Measurements from ENCODE around the gene GTF3A. TPM values are rescaled to one million over a fixed set of nuclear protein-coding genes. Genes with fewer than 3 reads are reported as not detected.
"Not testable (repeated sequence)": the region's sequence is repeated elsewhere in the genome, so short reads cannot be mapped to it uniquely, and the experiment has no call there.

GTF3A gene
- total RNA-seq, 1 donor from 2014 or later, result 68.0 TPM

DNA sequence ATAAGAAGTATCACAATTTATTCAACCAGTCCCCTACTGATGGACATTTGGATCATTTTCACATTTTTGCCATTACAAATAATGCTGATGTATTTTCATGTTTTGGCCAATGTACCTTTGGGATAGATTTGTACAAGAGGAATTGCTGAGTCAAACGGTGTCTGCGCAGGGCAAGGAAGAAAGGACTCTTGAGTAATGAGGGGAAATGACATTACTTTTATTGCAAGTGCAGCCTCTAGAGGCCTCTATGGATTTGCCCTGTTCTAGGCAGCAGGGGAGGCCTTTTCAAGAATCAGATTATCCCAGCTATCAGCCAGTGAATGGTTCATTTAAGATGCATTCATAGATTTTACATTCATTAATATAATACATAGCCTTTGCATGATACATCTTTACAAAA is 32.9 kb upstream of the GTF3A start:
- no peak for DNase-seq (ENCODE audit: extremely low spot score, unreplicated experiment)
- H3K27ac Mint-ChIP-seq, result no peak overlapping the region
- H3K9me3 Mint-ChIP-seq, result no peaks in the 10 kb centered on the region
- peaks cover 21% of the 10 kb centered on the region for H3K27me3 Mint-ChIP-seq
- no peaks in the 10 kb centered on the region for H3K36me3 Mint-ChIP-seq
- H3K4me3 Mint-ChIP-seq, result no peak overlapping the region
- TF ChIP-seq, protein P1, sequence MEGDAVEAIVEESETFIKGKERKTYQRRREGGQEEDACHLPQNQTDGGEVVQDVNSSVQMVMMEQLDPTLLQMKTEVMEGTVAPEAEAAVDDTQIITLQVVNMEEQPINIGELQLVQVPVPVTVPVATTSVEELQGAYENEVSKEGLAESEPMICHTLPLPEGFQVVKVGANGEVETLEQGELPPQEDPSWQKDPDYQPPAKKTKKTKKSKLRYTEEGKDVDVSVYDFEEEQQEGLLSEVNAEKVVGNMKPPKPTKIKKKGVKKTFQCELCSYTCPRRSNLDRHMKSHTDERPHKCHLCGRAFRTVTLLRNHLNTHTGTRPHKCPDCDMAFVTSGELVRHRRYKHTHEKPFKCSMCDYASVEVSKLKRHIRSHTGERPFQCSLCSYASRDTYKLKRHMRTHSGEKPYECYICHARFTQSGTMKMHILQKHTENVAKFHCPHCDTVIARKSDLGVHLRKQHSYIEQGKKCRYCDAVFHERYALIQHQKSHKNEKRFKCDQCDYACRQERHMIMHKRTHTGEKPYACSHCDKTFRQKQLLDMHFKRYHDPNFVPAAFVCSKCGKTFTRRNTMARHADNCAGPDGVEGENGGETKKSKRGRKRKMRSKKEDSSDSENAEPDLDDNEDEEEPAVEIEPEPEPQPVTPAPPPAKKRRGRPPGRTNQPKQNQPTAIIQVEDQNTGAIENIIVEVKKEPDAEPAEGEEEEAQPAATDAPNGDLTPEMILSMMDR (conservative IDR thresholded peaks at IDR 0.05), result no peak
- no peaks in the 10 kb centered on the region for H3K4me1 Mint-ChIP-seq (ENCODE audit: unreplicated experiment)

DNA sequence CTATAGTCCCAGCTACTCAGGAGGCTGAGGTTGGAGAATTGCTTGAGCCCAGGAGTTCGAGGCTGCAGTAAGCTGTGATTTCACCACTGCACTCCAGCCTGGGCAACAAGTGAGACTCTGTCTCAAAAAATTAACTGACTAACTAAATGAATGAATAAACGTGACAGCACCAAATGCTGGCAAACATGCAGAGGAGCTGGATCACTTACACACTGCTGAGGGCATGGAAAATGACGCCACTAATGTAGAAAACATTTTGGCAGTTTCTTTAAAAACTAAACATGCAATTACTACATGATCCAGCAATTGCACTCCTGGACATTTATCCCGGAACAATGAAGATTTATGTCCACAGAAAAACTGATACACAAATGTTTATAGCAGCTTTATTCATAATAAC is 31.3 kb upstream of the GTF3A start:
- TF ChIP-seq, protein P1 (conservative IDR thresholded peaks at IDR 0.05), result no peak
- no peaks in the 10 kb centered on the region for H3K36me3 Mint-ChIP-seq
- no peak overlapping the region for H3K27ac Mint-ChIP-seq
- DNase-seq (ENCODE audit: extremely low spot score, unreplicated experiment), result no peak
- H3K9me3 Mint-ChIP-seq, result no peaks in the 10 kb centered on the region
- H3K4me3 Mint-ChIP-seq, result no peak overlapping the region
- peaks cover 20% of the 10 kb centered on the region for H3K27me3 Mint-ChIP-seq
- no peaks in the 10 kb centered on the region for H3K4me1 Mint-ChIP-seq (ENCODE audit: unreplicated experiment)

DNA sequence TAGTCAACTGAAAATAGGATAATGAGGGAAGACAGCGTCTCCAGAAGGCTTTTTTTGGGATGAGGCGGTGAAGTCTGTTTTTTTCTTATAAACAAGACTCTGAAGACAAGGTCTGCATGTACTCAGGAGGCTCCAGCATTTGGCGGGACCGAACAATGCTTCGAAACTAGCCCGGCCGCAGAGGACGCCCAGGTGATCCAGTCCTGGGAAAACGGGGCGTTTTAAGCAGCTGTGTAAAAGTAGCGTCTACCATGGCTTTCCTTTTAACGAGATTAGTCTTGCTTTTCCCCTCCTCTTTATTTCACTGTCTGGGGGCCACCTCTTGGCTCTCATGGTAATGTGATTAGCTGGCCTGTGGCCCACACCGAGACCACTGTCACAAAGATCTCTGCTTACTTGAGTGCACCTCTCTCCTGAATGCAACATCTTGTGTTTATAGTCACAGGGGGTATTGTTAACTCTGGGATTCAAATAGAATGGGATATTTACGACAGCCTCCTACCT is 29.4 kb upstream of the GTF3A start:
- Mint-ChIP-seq H3K4me1 (ENCODE audit: unreplicated experiment) (no peaks in the 10 kb centered on the region), H3K27me3 (peaks cover 17% of the 10 kb centered on the region), H3K36me3 (no peaks in the 10 kb centered on the region), H3K4me3 (no peak overlapping the region), H3K27ac (no peak overlapping the region), H3K9me3 (no peaks in the 10 kb centered on the region)
- no peak for DNase-seq (ENCODE audit: extremely low spot score, unreplicated experiment)
- TF ChIP-seq, protein P1 (conservative IDR thresholded peaks at IDR 0.05), result no peak

DNA sequence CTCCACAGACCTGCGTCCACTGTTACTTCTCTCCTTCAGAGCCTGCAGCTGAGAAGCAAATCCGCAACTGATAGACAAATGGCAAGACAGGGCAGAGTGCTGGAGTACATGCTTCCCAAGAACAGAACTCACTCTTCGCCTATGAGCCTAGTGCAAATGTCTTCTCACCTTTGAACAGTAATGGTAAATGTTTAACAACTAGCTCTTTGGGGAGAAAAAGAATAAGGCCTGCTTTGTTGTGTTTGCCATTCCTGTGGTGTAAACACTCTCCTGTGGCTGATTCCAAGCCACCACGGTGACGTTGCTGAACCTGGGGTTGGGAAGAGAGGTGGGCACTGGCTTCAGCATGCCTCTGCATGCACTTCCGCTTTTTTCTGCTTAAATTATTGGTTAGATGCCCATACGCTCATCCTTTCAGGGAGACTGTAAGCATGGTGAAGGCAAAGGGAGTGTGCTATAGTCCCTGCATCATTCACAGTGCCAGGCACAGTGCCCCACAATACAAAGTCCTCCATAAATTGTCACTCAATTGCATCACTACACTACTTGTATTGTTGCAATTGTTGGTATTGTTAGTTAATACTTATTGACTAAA is 28.1 kb upstream of the GTF3A start:
- Mint-ChIP-seq H3K27ac (no peak overlapping the region), H3K9me3 (no peaks in the 10 kb centered on the region), H3K36me3 (no peaks in the 10 kb centered on the region), H3K4me3 (no peak overlapping the region), H3K27me3 (peaks cover 17% of the 10 kb centered on the region), H3K4me1 (ENCODE audit: unreplicated experiment) (no peaks in the 10 kb centered on the region)
- DNase-seq (ENCODE audit: extremely low spot score, unreplicated experiment), result no peak
- TF ChIP-seq, protein P1 (conservative IDR thresholded peaks at IDR 0.05), result no peak

DNA sequence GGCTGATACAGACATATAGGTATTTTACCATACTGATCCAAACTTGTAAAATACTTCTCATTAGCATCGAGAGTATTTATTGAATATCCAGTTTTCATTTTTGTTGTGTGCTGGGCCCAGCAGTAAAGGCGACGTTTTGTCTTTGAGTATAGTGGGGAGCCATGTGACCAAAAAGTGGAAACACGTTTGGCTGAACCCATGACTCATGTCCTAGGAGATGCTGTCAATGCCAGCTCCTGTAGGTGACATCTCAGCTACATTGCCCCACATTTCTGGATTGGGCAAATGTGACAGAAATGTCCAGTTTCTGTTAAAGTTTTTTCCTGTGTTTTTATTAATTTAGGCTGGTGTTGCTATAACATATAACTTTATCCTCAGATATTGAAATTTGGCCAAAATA is 26.1 kb upstream of the GTF3A start:
- Mint-ChIP-seq H3K4me3 (no peak overlapping the region), H3K27ac (no peak overlapping the region), H3K4me1 (ENCODE audit: unreplicated experiment) (peaks cover 6% of the 10 kb centered on the region), H3K27me3 (peaks cover 10% of the 10 kb centered on the region), H3K36me3 (no peaks in the 10 kb centered on the region), H3K9me3 (no peaks in the 10 kb centered on the region)
- DNase-seq (ENCODE audit: extremely low spot score, unreplicated experiment), result no peak
- TF ChIP-seq, protein P1 (conservative IDR thresholded peaks at IDR 0.05), result no peak

DNA sequence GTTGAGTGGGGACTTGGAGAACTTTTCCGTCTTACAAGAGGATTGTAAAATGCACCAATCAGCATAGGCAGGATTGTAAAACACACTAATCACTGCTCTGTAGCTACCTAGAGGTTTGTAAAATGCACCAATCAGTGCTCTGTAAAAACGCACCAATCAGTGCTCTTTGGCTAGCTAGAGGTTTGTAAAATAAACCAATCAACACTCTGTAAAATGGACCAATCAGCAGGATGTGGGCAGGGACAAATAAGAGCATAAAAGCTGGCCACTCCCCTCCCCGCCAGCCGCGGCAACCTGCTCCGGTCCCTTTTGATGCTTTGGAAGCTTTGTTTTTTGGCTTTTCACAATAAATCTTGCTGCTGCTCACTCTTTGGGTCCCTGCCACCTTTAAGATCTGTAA is 24.0 kb upstream of the GTF3A start:
- not testable (repeated sequence) for DNase-seq (ENCODE audit: extremely low spot score, unreplicated experiment); H3K4me3 Mint-ChIP-seq; H3K36me3 Mint-ChIP-seq; H3K9me3 Mint-ChIP-seq; H3K27me3 Mint-ChIP-seq; H3K27ac Mint-ChIP-seq
- peaks cover 11% of the 10 kb centered on the region for H3K4me1 Mint-ChIP-seq (ENCODE audit: unreplicated experiment)

All from type B pancreatic cell (in vitro differentiated cells).